HepG2 (cell line): ENCODE data around the gene ENO3. TPM values are rescaled to one million over a fixed set of nuclear protein-coding genes. Genes with fewer than 3 reads are reported as not detected.

Experiments
- AGO2 ChIP-seq: fragments of 200-400 bp; formaldehyde crosslinking; optimal IDR thresholded peaks from 2 replicates; pipeline ENCODE3; 2017; ENCODE audit warnings: mild to moderate bottlenecking, low read depth, low read length, moderate library complexity
- BCL3 ChIP-seq: sonication (generic); formaldehyde crosslinking; IDR thresholded peaks from 2 replicates; pipeline ENCODE4 v1.5.1; 2020; ENCODE audit warnings: mild to moderate bottlenecking, missing genetic modification reagents, moderate library complexity
- HOXA9 ChIP-seq: sonication (generic); formaldehyde crosslinking; IDR thresholded peaks from 2 replicates; pipeline ENCODE4 v1.8.1; 2022; ENCODE audit warnings: missing genetic modification reagents, mild to moderate bottlenecking, moderate library complexity, borderline replicate concordance
- JDP2 ChIP-seq: sonication (generic); formaldehyde crosslinking; IDR thresholded peaks from 2 replicates; pipeline ENCODE4 v1.8.1; 2022; ENCODE audit warnings: missing genetic modification reagents, borderline replicate concordance
- KLF9 ChIP-seq: IDR thresholded peaks from 2 replicates; pipeline ENCODE4 v1.6.1; 2016; ENCODE audit warnings: low read depth
- MATR3 ChIP-seq: sonication (generic); formaldehyde crosslinking; IDR thresholded peaks from 2 replicates; pipeline ENCODE4 v1.4.0; 2020; ENCODE audit warnings: missing genetic modification reagents
- MYC ChIP-seq: sonication (generic); formaldehyde crosslinking; IDR thresholded peaks from 2 replicates; pipeline ENCODE4 v1.9.0; 2021; ENCODE audit warnings: missing genetic modification reagents, borderline replicate concordance
- NCOR1 ChIP-seq: fragments of 200-600 bp; sonication (generic); IDR thresholded peaks from 2 replicates; pipeline ENCODE4 v1.7.0; 2017; ENCODE audit warnings: antibody characterized with exemption, low read length, borderline replicate concordance
- POGZ ChIP-seq: sonication (generic); formaldehyde crosslinking; IDR thresholded peaks from 2 replicates; pipeline ENCODE4 v1.4.0; 2020; ENCODE audit warnings: mild to moderate bottlenecking, missing genetic modification reagents
- ZBTB38 ChIP-seq: sonication (generic); formaldehyde crosslinking; IDR thresholded peaks from 2 replicates; pipeline ENCODE4 v1.5.1; 2020; ENCODE audit warnings: mild to moderate bottlenecking, missing genetic modification reagents
- ZBTB46 ChIP-seq: sonication (generic); formaldehyde crosslinking; IDR thresholded peaks from 2 replicates; pipeline ENCODE4 v1.4.0; 2020; ENCODE audit warnings: mild to moderate bottlenecking, missing genetic modification reagents, borderline replicate concordance
- ZC3H4 ChIP-seq: sonication (generic); formaldehyde crosslinking; IDR thresholded peaks from 2 replicates; pipeline ENCODE4 v1.4.0; 2020; ENCODE audit warnings: missing genetic modification reagents, borderline replicate concordance
- ZNF275 ChIP-seq: sonication (generic); formaldehyde crosslinking; IDR thresholded peaks from 2 replicates; pipeline ENCODE4 v1.8.0; 2022; ENCODE audit warnings: missing genetic modification reagents, mild to moderate bottlenecking, inconsistent platforms, borderline replicate concordance
- ZNF337 ChIP-seq: sonication (generic); formaldehyde crosslinking; IDR thresholded peaks from 2 replicates; pipeline ENCODE4 v1.5.1; 2020; ENCODE audit warnings: missing genetic modification reagents, low read depth, mild to moderate bottlenecking, borderline replicate concordance
- ZNF34 ChIP-seq: sonication (generic); formaldehyde crosslinking; IDR thresholded peaks from 2 replicates; pipeline ENCODE4 v1.4.0; 2020; ENCODE audit warnings: mild to moderate bottlenecking, missing genetic modification reagents, borderline replicate concordance
- ZNF569 ChIP-seq: sonication (generic); formaldehyde crosslinking; IDR thresholded peaks from 2 replicates; pipeline ENCODE4 v1.5.0; 2020; ENCODE audit warnings: mild to moderate bottlenecking, missing genetic modification reagents, moderate library complexity, borderline replicate concordance
- ZNF792 ChIP-seq: IDR thresholded peaks from 2 replicates; pipeline ENCODE4 v1.6.1; 2016
- polyA plus RNA-seq, 8 experiments: library from polyadenylated mRNA; depleted of rRNA in 3 of 8; stranded (reverse) in 7 of 8; unstranded in 1 of 8; fragments of >200 nt; fragmentation: Illumina TruSeq in 4 of 8; extraction: Trizol in 4 of 8; gene quantifications; 2 replicates each; pipeline versions ENCODE4 v1.2.1 to v1.2.3, GENCODE V29; 2011 to 2016; ENCODE audit warnings: low read depth in 4 of 8, missing spikeins in 1 of 8, mixed read lengths in 1 of 8; ENCODE audit not compliant: insufficient read depth in 1 of 8
- total RNA-seq, 5 experiments: library from RNA; depleted of rRNA; stranded (reverse); fragments of >200 nt; fragmentation: Illumina TruSeq; extraction: Trizol; gene quantifications; 2 replicates each; pipeline ENCODE4 v1.2.3, GENCODE V29; 2016; ENCODE audit warnings: low read depth in 1 of 5
- TF ChIP-seq, protein P1 (sequence below), 2 experiments: fragments of 450-650 bp in 1 of 2; sonication (generic) in 1 of 2; formaldehyde crosslinking; IDR thresholded peaks; 2 replicates each; pipeline versions ENCODE4 v1.5.0 to v1.8.0; 2020 to 2022; ENCODE audit warnings: mild to moderate bottlenecking in 1 of 2, missing genetic modification reagents in 1 of 2
- TF ChIP-seq, protein P2 (sequence below): sonication (generic); formaldehyde crosslinking; IDR thresholded peaks from 2 replicates; pipeline ENCODE4 v1.8.1; 2022; ENCODE audit warnings: low read depth, mild to moderate bottlenecking, missing genetic modification reagents

Gene ENO3
- total and polyA plus RNA-seq, 2 of the 13 experiments (the other 11 are each of a cell fraction or from before 2014, with no cell fraction given), result 59.8 to 69.8 TPM

DNA sequence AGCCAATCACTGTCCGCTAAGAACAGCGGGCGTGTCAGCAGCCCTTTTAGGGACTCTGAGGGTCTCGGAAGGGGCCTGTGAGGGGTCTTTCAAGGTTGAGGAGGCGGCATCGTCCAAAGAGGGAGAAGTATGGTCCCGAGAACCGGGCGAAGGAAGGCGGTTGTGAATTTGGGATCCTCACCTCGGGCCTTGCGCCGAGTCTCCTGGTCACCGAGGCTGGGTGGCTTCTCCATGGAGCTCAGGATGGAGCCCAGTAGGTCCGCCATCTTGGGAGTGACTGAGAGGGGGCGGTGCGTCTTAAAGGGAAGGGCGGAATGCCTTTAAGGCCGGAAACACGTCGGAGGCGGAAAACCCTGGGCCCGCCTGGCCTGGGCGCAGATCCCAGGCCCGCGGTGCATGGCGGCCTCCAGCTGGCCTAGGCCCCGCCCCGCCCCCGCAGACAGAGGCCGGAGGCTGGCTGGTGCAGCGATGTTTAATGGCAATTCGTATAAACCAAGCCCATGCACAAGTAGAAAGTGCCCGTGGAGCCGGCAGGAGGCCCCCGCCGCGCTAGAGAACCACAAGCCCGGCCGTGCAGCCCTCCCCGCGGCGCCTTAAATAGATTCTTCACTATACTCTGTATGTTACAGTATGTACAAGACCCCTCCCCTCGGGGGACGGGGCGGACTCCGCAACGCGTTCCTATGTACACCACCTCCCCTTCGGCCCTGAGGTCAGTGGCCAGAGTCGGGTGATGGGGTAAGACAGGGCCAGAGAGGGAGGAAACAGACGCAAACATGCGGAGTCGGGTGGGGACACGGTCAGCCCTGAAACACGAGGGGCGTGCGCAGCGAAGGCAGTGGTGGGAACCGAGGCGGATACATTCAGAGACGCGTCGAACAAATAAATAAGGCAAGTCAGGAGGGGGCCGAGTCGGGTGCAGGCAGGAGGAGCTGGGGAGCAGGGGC, 16.9 kb downstream of the ENO3 start, which contains the start of gene SPAG7 (continued):
- no peak for TF ChIP-seq ZBTB46 (CRISPR knock-in tag)
- TF ChIP-seq KLF9, result no peak
- 0 out of 2 replicates have a peak, but pooled peaks have one; percentile 27 for TF ChIP-seq ZNF34 (CRISPR knock-in tag)
- peak; percentile 79 for TF ChIP-seq MYC (CRISPR knock-in tag)
- TF ChIP-seq JDP2 (CRISPR knock-in tag), result no peak; the same call in 1 of the 2 replicates
- TF ChIP-seq ZBTB38 (CRISPR knock-in tag), result peak; percentile 70
- peak; percentile 75; the same call in 1 of the 2 replicates for TF ChIP-seq ZNF569 (CRISPR knock-in tag)
- TF ChIP-seq ZNF792, result no peak
- TF ChIP-seq ZC3H4 (CRISPR knock-in tag), result peak; percentile 83
- TF ChIP-seq, protein P1, sequence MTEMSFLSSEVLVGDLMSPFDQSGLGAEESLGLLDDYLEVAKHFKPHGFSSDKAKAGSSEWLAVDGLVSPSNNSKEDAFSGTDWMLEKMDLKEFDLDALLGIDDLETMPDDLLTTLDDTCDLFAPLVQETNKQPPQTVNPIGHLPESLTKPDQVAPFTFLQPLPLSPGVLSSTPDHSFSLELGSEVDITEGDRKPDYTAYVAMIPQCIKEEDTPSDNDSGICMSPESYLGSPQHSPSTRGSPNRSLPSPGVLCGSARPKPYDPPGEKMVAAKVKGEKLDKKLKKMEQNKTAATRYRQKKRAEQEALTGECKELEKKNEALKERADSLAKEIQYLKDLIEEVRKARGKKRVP (CRISPR knock-in tag; IDR thresholded peaks at IDR 0.05), result peak in 1 of 2 experiments; percentile 72; a peak in 2 of 4 replicates
- TF ChIP-seq ZNF337 (CRISPR knock-in tag), result peak; percentile 71; the same call in 1 of the 2 replicates
- peak; percentile 47; the same call in 1 of the 2 replicates for TF ChIP-seq ZNF275 (CRISPR knock-in tag)
- peak; percentile 9; the same call in 1 of the 2 replicates for TF ChIP-seq NCOR1
- TF ChIP-seq, protein P2, sequence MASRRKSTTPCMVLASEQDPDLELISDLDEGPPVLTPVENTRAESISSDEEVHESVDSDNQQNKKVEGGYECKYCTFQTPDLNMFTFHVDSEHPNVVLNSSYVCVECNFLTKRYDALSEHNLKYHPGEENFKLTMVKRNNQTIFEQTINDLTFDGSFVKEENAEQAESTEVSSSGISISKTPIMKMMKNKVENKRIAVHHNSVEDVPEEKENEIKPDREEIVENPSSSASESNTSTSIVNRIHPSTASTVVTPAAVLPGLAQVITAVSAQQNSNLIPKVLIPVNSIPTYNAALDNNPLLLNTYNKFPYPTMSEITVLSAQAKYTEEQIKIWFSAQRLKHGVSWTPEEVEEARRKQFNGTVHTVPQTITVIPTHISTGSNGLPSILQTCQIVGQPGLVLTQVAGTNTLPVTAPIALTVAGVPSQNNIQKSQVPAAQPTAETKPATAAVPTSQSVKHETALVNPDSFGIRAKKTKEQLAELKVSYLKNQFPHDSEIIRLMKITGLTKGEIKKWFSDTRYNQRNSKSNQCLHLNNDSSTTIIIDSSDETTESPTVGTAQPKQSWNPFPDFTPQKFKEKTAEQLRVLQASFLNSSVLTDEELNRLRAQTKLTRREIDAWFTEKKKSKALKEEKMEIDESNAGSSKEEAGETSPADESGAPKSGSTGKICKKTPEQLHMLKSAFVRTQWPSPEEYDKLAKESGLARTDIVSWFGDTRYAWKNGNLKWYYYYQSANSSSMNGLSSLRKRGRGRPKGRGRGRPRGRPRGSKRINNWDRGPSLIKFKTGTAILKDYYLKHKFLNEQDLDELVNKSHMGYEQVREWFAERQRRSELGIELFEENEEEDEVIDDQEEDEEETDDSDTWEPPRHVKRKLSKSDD (CRISPR knock-in tag), result peak; percentile 93
- no peak for TF ChIP-seq BCL3
- TF ChIP-seq POGZ (CRISPR knock-in tag), result peak; percentile 59; the same call in 1 of the 2 replicates
- TF ChIP-seq HOXA9 (CRISPR knock-in tag), result no peak
- peak; percentile 93 for TF ChIP-seq AGO2
- TF ChIP-seq MATR3 (CRISPR knock-in tag), result no peak
